IMR-90 (cell line): Measurements from ENCODE around the gene AREL1. TPM values are rescaled to one million over a fixed set of nuclear protein-coding genes. Genes with fewer than 3 reads are reported as not detected.

ENCODE experiments used
- ATAC-seq: fragments of 200-7000 bp; cut with Tn5 transposase; 2 replicates; pipeline ENCODE4 v1.9.1; 2020; ENCODE audit warnings: low read depth, mild to moderate bottlenecking, moderate library complexity
- BruUV-seq: library from RNA; stranded (reverse); fragments of 400-500 nt; replicated peaks from 2 replicates; lab custom pipeline; 2021; lab: Mats Ljungman, UMichigan
- CTCF ChIA-PET: fragments of 300-600 bp; formaldehyde crosslinking; extraction: SDS; loops from one replicate; lab custom pipeline; 2021; ENCODE audit warnings: antibody characterized with exemption; lab: Yijun Ruan, JAX
- POLR2A ChIA-PET: fragments of 300-600 bp; sonication (Branson Sonifier 250); formaldehyde crosslinking; loops from one replicate; lab custom pipeline; 2022; ENCODE audit warnings: antibody characterized with exemption; ENCODE audit not compliant: unreplicated experiment; lab: Charles Lee
- DNase-seq: peaks from one replicate; pipeline ENCODE4 v3.0.0; 2013
- H2AFZ ChIP-seq: replicated peaks from 2 replicates; pipeline ENCODE3; 2013; ENCODE audit warnings: low read length, mild to moderate bottlenecking; ENCODE audit not compliant: poor library complexity
- H2AK5ac ChIP-seq: 2 replicates; pipeline ENCODE4 v1.6.1; 2013; ENCODE audit warnings: low read depth, low read length, inconsistent platforms
- H2AK9ac ChIP-seq: replicated peaks from 2 replicates; pipeline ENCODE3; 2013; ENCODE audit warnings: mild to moderate bottlenecking, low read depth, low read length, moderate library complexity; ENCODE audit not compliant: poor library complexity
- H2BK120ac ChIP-seq: 2 replicates; pipeline ENCODE4 v1.6.1; 2013; ENCODE audit warnings: low read depth, low read length, inconsistent platforms
- H2BK15ac ChIP-seq: 3 replicates; pipeline ENCODE4 v1.6.1; 2013; ENCODE audit warnings: low read depth, low read length, inconsistent platforms
- H2BK20ac ChIP-seq: 2 replicates; pipeline ENCODE4 v1.6.1; 2013; ENCODE audit warnings: low read depth, mild to moderate bottlenecking, inconsistent platforms, low read length, moderate library complexity
- H2BK5ac ChIP-seq: 2 replicates; pipeline ENCODE4 v1.6.1; 2013; ENCODE audit warnings: mild to moderate bottlenecking, low read depth, low read length, inconsistent platforms; ENCODE audit not compliant: poor library complexity, severe bottlenecking
- H3K14ac ChIP-seq: replicated peaks from 2 replicates; pipeline ENCODE4 v1.6.1; 2013; ENCODE audit warnings: low read depth, low read length, inconsistent platforms
- H3K18ac ChIP-seq: 2 replicates; pipeline ENCODE4 v1.6.1; 2013; ENCODE audit warnings: low read depth, low read length, control low read depth
- H3K23ac ChIP-seq: 2 replicates; pipeline ENCODE4 v1.6.1; 2013; ENCODE audit warnings: low read depth, low read length, inconsistent platforms
- H3K27ac ChIP-seq: 2 replicates; pipeline ENCODE4 v1.5.1; 2013; ENCODE audit warnings: mild to moderate bottlenecking, control low read depth, low read length; ENCODE audit not compliant: insufficient read depth
- H3K27me3 ChIP-seq: 2 replicates; pipeline ENCODE4 v1.6.1; 2013; ENCODE audit warnings: low read length; ENCODE audit not compliant: control insufficient read depth, insufficient read depth
- H3K36me3 ChIP-seq: 2 replicates; pipeline ENCODE4 v1.6.1; 2013; ENCODE audit warnings: low read length, mixed read lengths; ENCODE audit not compliant: control insufficient read depth, insufficient read depth
- H3K4ac ChIP-seq: 2 replicates; pipeline ENCODE4 v1.6.1; 2013; ENCODE audit warnings: low read depth, low read length, inconsistent platforms
- H3K4me1 ChIP-seq: 2 replicates; pipeline ENCODE4 v1.6.1; 2013; ENCODE audit warnings: low read length, mixed read lengths; ENCODE audit not compliant: control insufficient read depth, insufficient read depth
- H3K4me2 ChIP-seq: 2 replicates; pipeline ENCODE4 v1.6.1; 2013; ENCODE audit warnings: low read depth, mild to moderate bottlenecking, control low read depth, low read length, moderate library complexity
- H3K4me3 ChIP-seq: 2 replicates; pipeline ENCODE4 v1.5.1; 2013; ENCODE audit warnings: low read depth, mild to moderate bottlenecking, control low read depth, low read length, moderate library complexity; ENCODE audit not compliant: insufficient read depth
- H3K56ac ChIP-seq: 2 replicates; pipeline ENCODE4 v1.6.1; 2013; ENCODE audit warnings: low read length, inconsistent platforms; ENCODE audit not compliant: insufficient read depth; ENCODE audit errors: extremely low read depth
- H3K79me1 ChIP-seq, 2 experiments: 2 replicates each; pipeline ENCODE4 v1.6.1; 2013; ENCODE audit warnings: low read length in 2 of 2, inconsistent platforms in 1 of 2, low read depth in 1 of 2
- H3K9ac ChIP-seq: 2 replicates; pipeline ENCODE4 v1.6.1; 2013; ENCODE audit warnings: low read depth, low read length, control low read depth
- H3K9me1 ChIP-seq: 2 replicates; pipeline ENCODE4 v1.6.1; 2013; ENCODE audit warnings: low read length, inconsistent platforms; ENCODE audit not compliant: insufficient read depth
- H3K9me3 ChIP-seq: 2 replicates; pipeline ENCODE4 v1.6.1; 2013; ENCODE audit warnings: low read length; ENCODE audit not compliant: control insufficient read depth, insufficient read depth
- H4K20me1 ChIP-seq: 2 replicates; pipeline ENCODE4 v1.6.1; 2013; ENCODE audit warnings: low read length, inconsistent platforms; ENCODE audit not compliant: insufficient read depth
- H4K5ac ChIP-seq: 2 replicates; pipeline ENCODE4 v1.6.1; 2013; ENCODE audit warnings: mild to moderate bottlenecking, low read depth, low read length, control low read depth
- H4K8ac ChIP-seq, 2 experiments: 2 replicates each; pipeline ENCODE4 v1.6.1; 2013; ENCODE audit warnings: low read depth in 2 of 2, low read length in 2 of 2, control low read depth in 1 of 2, inconsistent platforms in 1 of 2
- H4K91ac ChIP-seq: 2 replicates; pipeline ENCODE4 v1.6.1; 2013; ENCODE audit warnings: low read depth, low read length, inconsistent platforms; ENCODE audit not compliant: insufficient read depth
- BHLHE40 ChIP-seq: fragments of 150-350 bp; IDR thresholded peaks from 2 replicates; pipeline ENCODE4 v1.6.1; 2016; ENCODE audit warnings: mild to moderate bottlenecking, low read depth, low read length
- CEBPB ChIP-seq: IDR thresholded peaks from 2 replicates; pipeline ENCODE4 v1.6.1; 2012; ENCODE audit warnings: low read depth, low read length, improper control_type of control experiment
- FOS ChIP-seq: fragments of 150-350 bp; IDR thresholded peaks from 2 replicates; pipeline ENCODE4 v1.6.1; 2016; ENCODE audit warnings: low read depth, low read length
- MAFK ChIP-seq: IDR thresholded peaks from 2 replicates; pipeline ENCODE4 v1.6.1; 2012; ENCODE audit warnings: low read depth, low read length, improper control_type of control experiment
- MAZ ChIP-seq: IDR thresholded peaks from 2 replicates; pipeline ENCODE4 v1.6.1; 2012; ENCODE audit warnings: low read depth, mild to moderate bottlenecking, low read length, improper control_type of control experiment, moderate library complexity, borderline replicate concordance
- MXI1 ChIP-seq: IDR thresholded peaks from 2 replicates; pipeline ENCODE4 v1.6.1; 2012; ENCODE audit warnings: low read depth, mild to moderate bottlenecking, low read length, moderate library complexity, borderline replicate concordance
- NFE2L2 ChIP-seq: fragments of 150-350 bp; IDR thresholded peaks from 2 replicates; pipeline ENCODE4 v1.6.1; 2016; ENCODE audit warnings: low read depth, mild to moderate bottlenecking, low read length
- POLR2A ChIP-seq: IDR thresholded peaks from 2 replicates; pipeline ENCODE4 v1.6.1; 2012; ENCODE audit warnings: mild to moderate bottlenecking, low read depth, low read length
- RAD21 ChIP-seq: IDR thresholded peaks from 2 replicates; pipeline ENCODE4 v1.6.1; 2012; ENCODE audit warnings: low read length, improper control_type of control experiment
- RCOR1 ChIP-seq: IDR thresholded peaks from 2 replicates; pipeline ENCODE4 v1.6.1; 2012; ENCODE audit warnings: mild to moderate bottlenecking, low read length, improper control_type of control experiment; ENCODE audit not compliant: insufficient replicate concordance
- RFX5 ChIP-seq: IDR thresholded peaks from 2 replicates; pipeline ENCODE4 v1.8.0; 2012; ENCODE audit warnings: low read depth, mild to moderate bottlenecking, low read length, moderate library complexity
- SMC3 ChIP-seq: fragments of 150-350 bp; IDR thresholded peaks from 2 replicates; pipeline ENCODE4 v1.6.1; 2016; ENCODE audit warnings: low read depth, mild to moderate bottlenecking, antibody characterized with exemption, low read length, moderate library complexity
- WGBS, 2 experiments: methylation state at CpG; one replicate each; pipeline versions ENCODE4 v1.1.5 to v1.1.7; 2013; ENCODE audit warnings: missing lambda C conversion rate in 2 of 2; ENCODE audit not compliant: insufficient read length in 1 of 2; ENCODE audit errors: extremely low coverage in 2 of 2; 5-methylcytosine and 5-hydroxymethylcytosine counted together
- dilution Hi-C: fragments of 300-500 bp; cut with HindIII; formaldehyde crosslinking; loops from one replicate; pipeline ENCODE4 v1.14.3; 2018; ENCODE audit warnings: low sequenced_read_pairs; ENCODE audit not compliant: unreplicated experiment
- in situ Hi-C: fragments of 300-500 bp; cut with MboI; formaldehyde crosslinking; loops from 3 replicates; pipeline ENCODE4 v1.14.3; 2019; ENCODE audit warnings: low sequenced_read_pairs, inconsistent platforms, mixed read lengths
- intact Hi-C: fragments of 100-400 bp; cut with micrococcal nuclease; formaldehyde crosslinking; loops from 2 replicates; pipeline ENCODE4 v1.10.0; 2022
- polyA plus RNA-seq, 3 experiments: library from polyadenylated mRNA; depleted of rRNA; stranded (reverse); fragments of >200 nt; gene quantifications; 2 replicates each; pipeline ENCODE4 v1.2.3, GENCODE V29; 2012; ENCODE audit warnings: low replicate concordance in 1 of 3
- total RNA-seq: library from RNA; depleted of rRNA; stranded (reverse); fragments of >200 nt; gene quantifications from 2 replicates; pipeline ENCODE4 v1.2.3, GENCODE V29; 2012
- TF ChIP-seq, protein P1 (sequence below): conservative IDR thresholded peaks from 2 replicates; pipeline ENCODE4 v1.5.1; 2012; ENCODE audit warnings: mild to moderate bottlenecking, low read depth, low read length, improper control_type of control experiment
- TF ChIP-seq, protein P2 (sequence below): fragments of 150-350 bp; IDR thresholded peaks from 2 replicates; pipeline ENCODE4 v1.6.1; 2017; ENCODE audit warnings: mild to moderate bottlenecking, antibody characterized with exemption, low read length, low read depth
- TF ChIP-seq, protein P3 (sequence below): fragments of 150-350 bp; IDR thresholded peaks from 2 replicates; pipeline ENCODE4 v1.6.1; 2016; ENCODE audit warnings: low read depth, mild to moderate bottlenecking, low read length, moderate library complexity, borderline replicate concordance

AREL1 gene
- total and polyA plus RNA-seq, 2 of the 4 experiments (the other 2 are of a cell fraction): 30.0 to 39.3 TPM

DNA sequence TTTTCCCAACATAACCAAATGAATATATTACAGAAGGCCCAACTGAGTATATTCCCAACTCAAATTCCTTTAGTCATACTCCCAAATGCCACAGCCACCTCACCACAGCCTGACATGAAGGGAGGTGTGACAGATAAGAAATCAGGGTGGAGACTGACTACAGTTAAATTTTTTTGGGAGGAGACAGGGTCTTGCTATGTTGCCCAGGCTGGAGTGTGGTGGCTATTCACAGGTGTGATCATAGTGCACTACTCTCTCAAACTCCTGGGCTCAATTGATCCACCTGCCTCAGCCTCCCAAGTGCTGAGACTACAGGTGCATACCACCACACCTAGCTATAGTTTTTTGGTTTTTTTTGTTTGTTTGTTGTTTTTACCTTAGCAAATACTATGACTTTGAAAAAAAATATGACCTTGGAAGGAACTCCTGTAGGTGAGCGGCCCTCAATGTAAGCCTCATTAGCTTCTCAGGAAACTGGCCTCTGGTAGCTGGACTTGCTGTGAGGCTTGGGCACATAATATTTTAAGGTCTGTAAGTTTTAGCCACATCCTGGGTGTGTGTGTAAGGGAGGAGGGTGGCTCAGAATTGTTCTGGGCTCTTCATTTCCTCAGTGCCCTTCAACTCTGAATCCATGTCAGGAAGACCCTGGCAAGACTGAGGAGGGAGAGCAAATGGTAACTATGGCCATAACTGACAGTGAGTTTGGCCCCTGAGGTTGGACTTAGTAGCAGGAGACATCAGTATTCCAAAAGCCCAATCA is 61.8 kb downstream of the AREL1 start:
- Histone ChIP-seq H3K9ac (no peak overlapping the region), H4K20me1 (no peaks in the 10 kb centered on the region), H3K56ac (no peak overlapping the region), H2BK20ac (peak overlapping the region; percentile 46; the same call in 1 of the 2 replicates), H3K9me1 (peaks cover 61% of the 10 kb centered on the region), H3K18ac (no peak overlapping the region), H2BK5ac (no peak overlapping the region), H2AK5ac (peak overlapping the region; percentile 23; the same call in 1 of the 2 replicates), H3K79me1 (peaks cover 9 to 31% of the 10 kb centered on the region in 2 experiments; a peak in 3 of 4 replicates), H4K5ac (no peak overlapping the region), H3K14ac (no peak overlapping the region), H2AK9ac (no peak overlapping the region), H4K91ac (no peak overlapping the region), H3K4me3 (no peak overlapping the region), H3K23ac (no peak overlapping the region), H3K27me3 (no peaks in the 10 kb centered on the region), H3K27ac (no peak overlapping the region), H3K4ac (peak overlapping the region; percentile 54; the same call in 1 of the 2 replicates), H3K9me3 (no peaks in the 10 kb centered on the region), H2BK120ac (no peak overlapping the region), H3K36me3 (no peaks in the 10 kb centered on the region), H3K4me2 (no peak overlapping the region), H3K4me1 (peaks cover 49% of the 10 kb centered on the region), H2BK15ac (no peak overlapping the region), H2AFZ (no peak overlapping the region), H4K8ac (no peak overlapping the region)
- in situ Hi-C loops (no loop called here), intact Hi-C loops (no loop called here), dilution Hi-C loops (no loop called here)
- ChIA-PET CTCF (no interaction called here), POLR2A (no interaction called here)
- no peak for DNase-seq
- no peak for ATAC-seq
- no CpG with 5 or more reads among the region's 1 CpG for WGBS, 2 experiments
- no TSS peak for BruUV-seq
- TF ChIP-seq, protein P1, sequence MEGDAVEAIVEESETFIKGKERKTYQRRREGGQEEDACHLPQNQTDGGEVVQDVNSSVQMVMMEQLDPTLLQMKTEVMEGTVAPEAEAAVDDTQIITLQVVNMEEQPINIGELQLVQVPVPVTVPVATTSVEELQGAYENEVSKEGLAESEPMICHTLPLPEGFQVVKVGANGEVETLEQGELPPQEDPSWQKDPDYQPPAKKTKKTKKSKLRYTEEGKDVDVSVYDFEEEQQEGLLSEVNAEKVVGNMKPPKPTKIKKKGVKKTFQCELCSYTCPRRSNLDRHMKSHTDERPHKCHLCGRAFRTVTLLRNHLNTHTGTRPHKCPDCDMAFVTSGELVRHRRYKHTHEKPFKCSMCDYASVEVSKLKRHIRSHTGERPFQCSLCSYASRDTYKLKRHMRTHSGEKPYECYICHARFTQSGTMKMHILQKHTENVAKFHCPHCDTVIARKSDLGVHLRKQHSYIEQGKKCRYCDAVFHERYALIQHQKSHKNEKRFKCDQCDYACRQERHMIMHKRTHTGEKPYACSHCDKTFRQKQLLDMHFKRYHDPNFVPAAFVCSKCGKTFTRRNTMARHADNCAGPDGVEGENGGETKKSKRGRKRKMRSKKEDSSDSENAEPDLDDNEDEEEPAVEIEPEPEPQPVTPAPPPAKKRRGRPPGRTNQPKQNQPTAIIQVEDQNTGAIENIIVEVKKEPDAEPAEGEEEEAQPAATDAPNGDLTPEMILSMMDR: no peak
- no peak for TF ChIP-seq CEBPB
- TF ChIP-seq, protein P2, sequence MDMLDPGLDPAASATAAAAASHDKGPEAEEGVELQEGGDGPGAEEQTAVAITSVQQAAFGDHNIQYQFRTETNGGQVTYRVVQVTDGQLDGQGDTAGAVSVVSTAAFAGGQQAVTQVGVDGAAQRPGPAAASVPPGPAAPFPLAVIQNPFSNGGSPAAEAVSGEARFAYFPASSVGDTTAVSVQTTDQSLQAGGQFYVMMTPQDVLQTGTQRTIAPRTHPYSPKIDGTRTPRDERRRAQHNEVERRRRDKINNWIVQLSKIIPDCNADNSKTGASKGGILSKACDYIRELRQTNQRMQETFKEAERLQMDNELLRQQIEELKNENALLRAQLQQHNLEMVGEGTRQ: no peak
- TF ChIP-seq POLR2A: no peak
- TF ChIP-seq MXI1: no peak
- TF ChIP-seq, protein P3, sequence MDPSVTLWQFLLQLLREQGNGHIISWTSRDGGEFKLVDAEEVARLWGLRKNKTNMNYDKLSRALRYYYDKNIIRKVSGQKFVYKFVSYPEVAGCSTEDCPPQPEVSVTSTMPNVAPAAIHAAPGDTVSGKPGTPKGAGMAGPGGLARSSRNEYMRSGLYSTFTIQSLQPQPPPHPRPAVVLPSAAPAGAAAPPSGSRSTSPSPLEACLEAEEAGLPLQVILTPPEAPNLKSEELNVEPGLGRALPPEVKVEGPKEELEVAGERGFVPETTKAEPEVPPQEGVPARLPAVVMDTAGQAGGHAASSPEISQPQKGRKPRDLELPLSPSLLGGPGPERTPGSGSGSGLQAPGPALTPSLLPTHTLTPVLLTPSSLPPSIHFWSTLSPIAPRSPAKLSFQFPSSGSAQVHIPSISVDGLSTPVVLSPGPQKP: no peak
- no peak for TF ChIP-seq MAZ
- no peak for TF ChIP-seq RAD21
- no peak for TF ChIP-seq BHLHE40
- no peak for TF ChIP-seq MAFK
- TF ChIP-seq SMC3: no peak
- TF ChIP-seq NFE2L2: no peak
- TF ChIP-seq RCOR1: no peak
- no peak for TF ChIP-seq RFX5
- TF ChIP-seq FOS: no peak
